DMS53 treated with DMSO at 0.1 percent for 48 hours (cell line): ENCODE data around the gene TMEM121.

Experiments used
- DNase-seq: peaks from one replicate; lab custom pipeline; 2025; ENCODE audit not compliant: unreplicated experiment; lab: John Stamatoyannopoulos, UW

TMEM121 gene

DNA sequence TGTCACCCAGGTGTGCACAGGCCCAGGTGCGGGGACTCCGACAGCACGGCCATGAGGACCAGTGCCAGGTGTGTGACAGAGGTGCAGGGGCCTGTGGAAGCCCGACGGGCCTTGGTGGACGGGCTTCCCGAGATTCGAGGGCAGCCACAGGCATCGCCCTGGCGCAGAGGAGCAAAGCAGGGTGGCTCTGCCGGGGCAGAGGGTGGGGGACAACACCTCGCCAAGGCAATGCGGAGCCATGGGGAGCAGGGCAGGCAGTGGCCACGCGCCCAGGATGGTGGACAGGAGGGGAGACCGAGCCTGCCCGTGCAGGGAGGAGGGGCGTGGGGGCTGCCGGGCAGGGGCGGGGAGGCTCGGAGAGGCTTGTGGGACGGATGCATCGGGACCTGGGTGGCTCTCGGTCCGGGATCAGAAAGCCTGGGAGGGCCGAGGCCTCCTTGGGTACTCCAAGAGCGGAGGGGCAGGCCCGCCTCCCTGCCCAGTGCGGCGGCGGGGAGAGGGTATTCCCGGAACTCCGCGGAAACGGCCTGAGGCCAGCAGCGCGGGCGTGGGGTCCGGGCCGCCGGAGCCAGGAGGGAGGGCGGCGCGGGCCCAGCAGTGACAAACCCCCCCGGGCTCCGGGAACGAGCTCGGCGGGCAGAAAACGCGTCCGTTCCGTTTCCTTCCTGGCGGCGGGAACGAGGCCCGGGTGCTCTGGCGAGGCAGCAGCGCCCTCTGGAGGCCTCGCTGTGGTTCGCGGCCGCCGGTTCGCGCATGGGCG lies 1.6 kb downstream of the TMEM121 start:
- DNase-seq = no peak

GRCh38 chr14:105528586-105529318 lies 2.4 kb downstream of the TMEM121 start:
- DNase-seq = no peak

GRCh38 chr14:105529319-105529568 lies 2.9 kb downstream of the TMEM121 start:
- no peak for DNase-seq

DNA sequence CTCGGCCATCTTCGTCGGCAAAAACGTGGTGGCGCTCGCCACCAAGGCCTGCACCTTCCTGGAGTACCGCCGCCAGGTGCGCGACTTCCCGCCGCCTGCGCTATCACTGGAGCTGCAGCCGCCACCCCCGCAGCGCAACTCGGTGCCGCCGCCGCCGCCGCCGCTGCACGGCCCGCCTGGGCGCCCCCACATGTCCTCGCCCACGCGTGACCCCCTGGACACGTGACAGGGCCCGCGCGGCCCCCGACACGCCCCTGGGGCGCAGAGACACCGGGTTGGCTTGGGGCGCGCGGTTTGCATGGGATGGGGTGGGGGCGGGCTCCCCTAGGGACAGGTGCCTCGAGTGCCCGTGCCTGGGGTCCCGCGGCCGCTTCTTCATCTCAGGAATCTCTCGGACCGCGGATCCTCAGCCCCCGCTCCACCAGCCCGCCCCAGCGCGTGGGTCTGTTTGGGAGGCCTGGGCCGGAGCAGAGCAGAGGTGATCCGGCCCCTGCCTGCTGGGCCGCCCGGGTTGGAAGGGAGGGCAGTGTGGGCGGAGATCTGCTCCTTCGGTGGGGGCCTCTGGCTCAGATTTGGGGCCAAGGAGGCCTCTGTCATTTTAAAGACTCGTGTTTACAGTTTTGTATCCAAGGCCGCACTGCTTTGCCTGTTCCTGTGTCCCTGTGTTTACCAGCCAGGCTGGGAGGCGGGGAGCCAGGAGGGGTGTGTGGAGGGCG lies 3.3 kb downstream of the TMEM121 start:
- DNase-seq = no peak

GRCh38 chr14:105530285-105531087 lies 4.1 kb downstream of the TMEM121 start:
- DNase-seq = no peak

- DNase-seq = no peak
These were observed 4.9 kb downstream of the TMEM121 start for GRCh38 chr14:105531088-105531893.

- DNase-seq = no peak
These were observed 5.7 kb downstream of the TMEM121 start for GRCh38 chr14:105531894-105532623.

GRCh38 chr14:105532735-105533141 lies 6.4 kb downstream of the TMEM121 start:
- DNase-seq = no peak

GRCh38 chr14:105533391-105533790 lies 7.0 kb downstream of the TMEM121 start:
- no peak for DNase-seq

DNA sequence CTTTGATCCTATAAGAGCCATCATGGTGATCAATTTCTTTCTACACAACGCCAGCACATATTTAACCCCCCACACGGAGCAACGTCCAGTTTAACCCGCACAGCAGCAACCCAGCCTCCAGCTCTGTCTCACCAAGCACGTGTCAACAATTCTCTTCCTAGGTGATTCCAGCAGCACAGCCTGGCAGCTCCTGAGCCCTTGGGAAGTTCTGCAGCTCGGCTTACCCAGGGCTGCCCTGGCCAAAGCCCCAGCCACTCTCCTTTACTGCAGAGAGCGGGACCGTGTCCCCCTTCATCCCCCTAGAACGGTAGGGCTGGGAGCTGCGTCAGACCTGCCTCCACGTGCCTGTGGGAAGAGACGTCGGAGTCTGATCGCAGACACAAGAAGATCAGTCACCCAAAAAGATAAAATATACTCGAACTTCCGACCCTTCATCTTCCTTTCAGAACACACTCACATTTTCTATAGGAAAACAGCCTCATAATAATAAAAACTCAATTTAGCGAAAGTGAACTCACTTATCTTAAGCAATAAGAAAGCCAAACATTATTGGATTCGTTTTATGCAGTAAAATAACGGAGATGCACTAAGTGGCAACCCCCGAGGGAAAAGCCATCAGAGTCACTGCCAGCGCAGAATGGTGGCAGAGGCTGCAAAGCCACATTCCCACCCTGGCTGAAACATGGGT lies 7.6 kb downstream of the TMEM121 start:
- DNase-seq = no peak

DNA sequence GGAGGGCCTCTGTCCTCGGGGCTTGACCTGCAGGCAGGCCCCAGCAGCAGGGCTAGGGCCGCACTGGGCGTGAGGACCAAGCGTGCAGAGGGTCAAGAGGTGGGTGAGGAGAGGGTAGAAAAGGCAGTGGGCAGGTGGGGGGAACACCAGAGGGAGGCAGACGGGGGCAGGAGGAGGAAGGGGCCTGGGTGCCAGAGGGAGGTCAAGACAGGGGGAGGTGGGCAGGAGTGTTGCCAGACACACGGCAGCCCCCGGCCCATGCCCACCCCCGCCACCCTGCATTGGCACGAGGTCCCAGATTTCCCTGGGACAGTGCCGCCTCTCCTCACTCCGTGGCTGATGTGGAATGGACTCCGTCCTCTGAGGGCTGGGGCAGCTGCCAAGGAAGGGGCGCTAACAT lies 8.2 kb downstream of the TMEM121 start:
- no peak for DNase-seq

GRCh38 chr14:105536051-105536450 lies 9.7 kb downstream of the TMEM121 start:
- DNase-seq = no peak

DNA sequence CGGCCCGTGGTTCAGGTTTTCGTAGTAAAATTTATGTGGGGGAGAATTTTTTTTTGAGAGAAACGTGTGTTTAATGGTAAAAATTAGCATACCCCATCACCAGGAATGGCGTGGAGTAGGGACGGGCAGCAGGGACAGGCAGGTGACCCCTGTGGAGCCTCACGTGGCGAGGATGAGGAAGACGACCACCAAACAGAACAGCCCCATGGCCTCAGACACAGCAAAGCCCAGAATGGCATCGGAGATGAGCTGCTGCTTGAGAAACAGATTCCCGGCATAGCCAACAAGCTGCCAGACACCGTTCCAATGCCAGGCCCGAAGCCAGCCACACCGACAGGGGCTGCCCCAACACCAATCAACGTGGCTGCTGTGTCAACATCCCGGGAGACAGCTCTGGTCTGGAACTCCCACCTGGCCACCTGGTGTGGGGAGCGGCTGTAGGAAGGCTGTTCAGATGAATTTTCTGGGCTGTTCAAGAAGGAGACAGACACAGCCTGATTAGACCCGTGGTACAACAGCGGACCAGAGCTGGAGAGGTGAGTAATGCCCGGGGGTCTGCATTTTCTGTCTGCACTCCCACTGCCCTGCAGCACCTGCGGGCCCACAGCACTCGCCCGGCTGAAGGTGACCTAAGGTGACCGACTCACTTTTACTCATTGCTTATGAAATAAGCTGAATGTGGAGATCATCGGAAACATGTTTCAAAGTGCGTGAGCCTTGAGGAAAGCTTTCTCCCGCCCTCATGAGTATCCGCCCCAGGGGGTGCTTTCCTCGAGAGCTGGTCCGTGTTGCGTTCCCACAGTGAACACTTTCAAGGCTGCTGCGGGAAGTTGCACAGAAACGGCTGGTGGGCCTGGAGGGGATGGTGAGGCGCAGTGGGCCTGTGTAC lies 10.6 kb downstream of the TMEM121 start:
- no peak for DNase-seq

GRCh38 chr14:105537580-105538474 lies 11.4 kb downstream of the TMEM121 start:
- DNase-seq = no peak

DNA sequence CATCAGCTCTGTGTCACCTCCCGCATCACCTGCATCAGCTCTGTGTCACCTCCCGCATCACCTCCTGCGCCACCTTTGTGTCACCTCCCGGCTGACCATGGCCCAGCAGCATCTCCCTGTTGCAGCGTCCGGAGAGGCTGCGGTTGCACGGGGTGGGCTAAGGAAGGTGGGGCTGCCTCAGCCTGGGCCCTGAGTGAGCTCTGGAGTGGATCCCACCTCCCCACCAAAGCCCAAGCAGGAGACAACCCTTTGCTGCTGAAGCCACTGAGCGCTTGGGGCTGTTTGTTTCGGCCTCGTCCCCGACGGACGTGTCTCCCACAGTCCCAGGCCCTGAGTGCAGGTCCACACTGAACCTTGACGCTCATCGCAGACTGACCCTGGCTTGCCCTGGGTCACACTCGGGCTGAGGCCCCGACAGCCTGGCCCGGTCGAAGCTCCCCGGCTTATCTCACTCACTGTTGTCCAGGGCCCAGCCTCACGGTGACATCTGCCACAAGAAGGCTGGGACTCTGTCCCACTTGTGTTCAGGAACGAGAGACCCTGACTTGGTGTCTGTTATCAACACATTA lies 12.2 kb downstream of the TMEM121 start:
- no peak for DNase-seq

GRCh38 chr14:105540811-105541210 lies 14.4 kb downstream of the TMEM121 start:
- no peak for DNase-seq
